ENCODE measurements around the gene POLR1H. TPM values are rescaled to one million over a fixed set of nuclear protein-coding genes. Genes with fewer than 3 reads are reported as not detected.

POLR1H gene
- total RNA-seq, 2 donors from 2014 or later = 7.6 to 18.7 TPM

DNA sequence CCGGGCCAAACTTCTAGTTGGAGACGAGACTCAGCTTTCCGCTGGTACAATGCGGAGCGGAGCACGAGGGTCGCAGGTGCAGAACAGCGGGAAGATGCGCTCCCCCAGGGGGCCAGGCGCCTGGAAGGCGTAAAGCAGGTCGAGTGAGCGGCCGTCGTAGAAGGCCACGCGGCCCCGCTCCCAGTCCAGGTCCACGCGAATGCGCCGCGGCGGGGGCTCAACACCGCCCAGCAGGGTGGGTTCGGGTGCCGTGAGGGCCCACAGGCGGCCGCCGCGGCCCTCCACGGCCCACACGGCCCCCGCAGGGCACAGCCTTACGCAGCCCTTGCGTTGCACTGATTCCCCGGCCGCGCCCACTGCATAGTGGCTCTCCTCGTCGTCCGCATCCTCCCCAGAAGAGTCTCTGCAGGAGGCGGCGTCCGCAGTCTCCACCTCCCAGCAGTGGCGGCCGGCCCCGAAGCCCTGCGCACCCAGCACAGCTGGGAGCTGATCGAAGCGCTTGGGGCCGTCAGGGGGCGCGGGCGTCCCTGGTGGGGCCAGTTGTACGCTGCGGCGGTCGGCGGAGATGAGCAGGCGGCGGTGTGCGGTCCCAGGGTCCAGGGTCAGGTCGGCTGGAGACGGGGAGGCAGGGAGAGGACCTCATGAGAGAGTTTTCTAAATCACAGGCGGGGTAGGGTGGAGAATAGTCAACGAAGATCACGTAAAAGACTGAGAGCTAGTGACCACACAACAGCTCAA lies 10.2 kb downstream of the POLR1H start:
- intact Hi-C loops (cut with DNase I) = no loop called here
- Histone ChIP-seq H3K9me3 (no peaks in the 10 kb centered on the region), H3K4me1 (peaks cover 38% of the 10 kb centered on the region), H3K4me3 (no peak overlapping the region), H3K27me3 (peaks cover 0 to 4% of the 10 kb centered on the region in 2 donors), H3K27ac (no peak overlapping the region), H3K36me3 (replicated peaks in 1 of 2; ENCODE audit: insufficient read depth in 1 of 2, low read depth in 2 of 2) (peaks cover 0 to 2% of the 10 kb centered on the region in 2 donors)
- 35 to 63% methylated on average over 36 to 65 of the region's 68 CpGs for WGBS, 2 donors
- DNase-seq = no peak
- ATAC-seq = no peak
- TF ChIP-seq POLR2A (IDR thresholded peaks at IDR 0.05) (no peak), CTCF (IDR thresholded peaks at IDR 0.05) (no peak)

GRCh38 chr6:30071858-30072257 lies 10.8 kb downstream of the POLR1H start:
- Histone ChIP-seq H3K36me3 (replicated peaks in 1 of 2; ENCODE audit: insufficient read depth in 1 of 2, low read depth in 2 of 2) (peaks cover 0 to 2% of the 10 kb centered on the region in 2 donors), H3K4me3 (no peak overlapping the region), H3K27me3 (peaks cover 0 to 4% of the 10 kb centered on the region in 2 donors), H3K27ac (no peak overlapping the region), H3K9me3 (no peaks in the 10 kb centered on the region), H3K4me1 (peaks cover 38% of the 10 kb centered on the region)
- DNase-seq = no peak
- intact Hi-C loops (cut with DNase I) = no loop called here
- 51 to 75% methylated on average over 3 of the region's 3 CpGs for WGBS, 2 donors
- no peak for ATAC-seq
- TF ChIP-seq POLR2A (IDR thresholded peaks at IDR 0.05) (no peak), CTCF (IDR thresholded peaks at IDR 0.05) (no peak)

GRCh38 chr6:30073489-30074235 lies 12.6 kb downstream of the POLR1H start:
- no peak overlapping the region for H3K4me3 ChIP-seq
- no peak for ATAC-seq
- H3K36me3 ChIP-seq (replicated peaks in 1 of 2; ENCODE audit: insufficient read depth in 1 of 2, low read depth in 2 of 2) = peaks cover 0 to 2% of the 10 kb centered on the region in 2 donors
- intact Hi-C loops (cut with DNase I) = no loop called here
- no peak overlapping the region for H3K27ac ChIP-seq
- peaks cover 0 to 4% of the 10 kb centered on the region in 2 donors for H3K27me3 ChIP-seq
- TF ChIP-seq CTCF (IDR thresholded peaks at IDR 0.05) (no peak), POLR2A (IDR thresholded peaks at IDR 0.05) (no peak)
- WGBS, 2 donors = 61 to 66% methylated on average over 7 of the region's 7 CpGs
- peaks cover 26% of the 10 kb centered on the region for H3K4me1 ChIP-seq
- DNase-seq = no peak
- no peaks in the 10 kb centered on the region for H3K9me3 ChIP-seq

DNA sequence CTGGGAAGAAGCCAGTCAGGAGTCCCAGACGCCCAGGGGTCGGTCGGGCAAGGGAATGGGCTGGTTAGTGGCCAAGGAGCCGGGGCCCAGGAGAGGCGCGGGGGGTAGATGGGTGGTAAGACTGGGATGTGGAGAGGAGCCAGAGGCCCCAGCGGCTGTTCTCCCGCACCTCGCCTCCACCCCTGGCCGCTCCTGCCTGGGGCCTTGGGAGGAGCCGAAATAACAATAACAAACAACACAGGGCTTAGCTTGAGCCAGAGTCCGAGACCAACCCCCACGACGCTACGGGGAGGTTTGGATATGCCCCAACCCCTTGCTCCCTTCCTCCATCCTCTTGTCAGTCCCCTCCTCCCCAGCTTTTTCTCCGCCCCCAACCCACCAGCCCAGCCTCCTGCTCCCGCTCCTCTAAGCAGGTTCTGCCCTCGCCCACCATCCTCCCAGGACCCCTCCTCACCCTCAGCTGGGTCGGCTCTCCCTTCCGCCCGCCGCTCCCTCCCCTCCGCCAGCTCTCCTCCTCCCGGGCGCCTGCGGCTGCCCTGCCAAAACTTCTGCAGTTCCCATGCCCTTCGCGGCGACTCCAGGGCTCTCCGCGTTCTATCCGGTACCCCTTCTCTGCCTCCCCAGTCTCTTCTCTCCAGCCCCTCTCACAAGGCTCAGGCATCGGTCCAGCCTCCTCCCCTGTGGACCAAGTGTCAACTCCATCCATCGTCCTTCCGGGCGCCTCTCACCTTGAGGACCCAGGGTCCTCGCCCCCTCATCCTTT lies 13.4 kb downstream of the POLR1H start:
- ATAC-seq (no peak), DNase-seq (no peak)
- peaks cover 26% of the 10 kb centered on the region for H3K4me1 ChIP-seq
- H3K9me3 ChIP-seq = no peaks in the 10 kb centered on the region
- TF ChIP-seq POLR2A (IDR thresholded peaks at IDR 0.05) = no peak
- no peak for TF ChIP-seq CTCF (IDR thresholded peaks at IDR 0.05)
- intact Hi-C loops (cut with DNase I) = no loop called here
- WGBS, 2 donors = 5 to 7% methylated on average over 33 to 37 of the region's 37 CpGs
- peak overlapping the region in 1 of 4 donors; percentile 35 for H3K27ac ChIP-seq
- H3K36me3 ChIP-seq (replicated peaks in 1 of 2; ENCODE audit: insufficient read depth in 1 of 2, low read depth in 2 of 2) = peaks cover 0 to 2% of the 10 kb centered on the region in 2 donors
- H3K27me3 ChIP-seq = peaks cover 0 to 4% of the 10 kb centered on the region in 2 donors
- no peak overlapping the region for H3K4me3 ChIP-seq
